Hypothalamus (tissue), 51 donors: Measurements from ENCODE around the gene RIPPLY2.
"Not testable (repeated sequence)": the region's sequence is repeated elsewhere in the genome, so short reads cannot be mapped to it uniquely, and the experiment has no call there.

Source experiments
- DNase-seq, 51 donors: peaks; one replicate each; lab custom pipeline; 2025; lab: John Stamatoyannopoulos, UW

Gene RIPPLY2

GRCh38 chr6:83893024-83893423 is 39.9 kb downstream of the RIPPLY2 start:
- DNase-seq: no peak

GRCh38 chr6:83897094-83897493 is 43.9 kb downstream of the RIPPLY2 start:
- DNase-seq: not testable (repeated sequence)

GRCh38 chr6:83901624-83902023 is 48.5 kb downstream of the RIPPLY2 start:
- DNase-seq: no peak

GRCh38 chr6:83904395-83904794 is 51.2 kb downstream of the RIPPLY2 start:
- no peak for DNase-seq

- DNase-seq: no peak
Observed at GRCh38 chr6:83905648-83906047, 52.5 kb downstream of the RIPPLY2 start.
